Muscle layer of colon (tissue), 2 donors: Measurements from ENCODE around the gene ACOXL.

ENCODE experiments used
- H3K27ac ChIP-seq: one replicate; pipeline ENCODE4 v1.7.0; 2013; ENCODE audit warnings: low read depth, mild to moderate bottlenecking, low read length, moderate library complexity
- H3K27me3 ChIP-seq, 2 donors: one replicate each; pipeline ENCODE4 v1.7.0; 2013; ENCODE audit warnings: low read length in 2 of 2, mild to moderate bottlenecking in 2 of 2; ENCODE audit not compliant: insufficient read depth in 2 of 2, control insufficient read depth in 1 of 2
- H3K36me3 ChIP-seq: one replicate; pipeline ENCODE4 v1.7.0; 2013; ENCODE audit warnings: mild to moderate bottlenecking, low read length; ENCODE audit not compliant: insufficient read depth
- H3K4me1 ChIP-seq: one replicate; pipeline ENCODE4 v1.7.0; 2013; ENCODE audit warnings: mild to moderate bottlenecking, low read length; ENCODE audit not compliant: insufficient read depth
- H3K4me3 ChIP-seq, 2 donors: one replicate each; pipeline ENCODE4 v1.7.0; 2013; ENCODE audit warnings: low read length in 2 of 2, low read depth in 1 of 2, mild to moderate bottlenecking in 1 of 2, moderate library complexity in 1 of 2
- H3K9ac ChIP-seq: one replicate; pipeline ENCODE4 v1.7.0; 2013; ENCODE audit warnings: low read length
- H3K9me3 ChIP-seq: one replicate; pipeline ENCODE4 v1.7.0; 2013; ENCODE audit warnings: mild to moderate bottlenecking, low read length
- donor health status: abdominal sarcoma.
- donor health status: Adenocarcinoma of cecum.

Gene ACOXL

DNA sequence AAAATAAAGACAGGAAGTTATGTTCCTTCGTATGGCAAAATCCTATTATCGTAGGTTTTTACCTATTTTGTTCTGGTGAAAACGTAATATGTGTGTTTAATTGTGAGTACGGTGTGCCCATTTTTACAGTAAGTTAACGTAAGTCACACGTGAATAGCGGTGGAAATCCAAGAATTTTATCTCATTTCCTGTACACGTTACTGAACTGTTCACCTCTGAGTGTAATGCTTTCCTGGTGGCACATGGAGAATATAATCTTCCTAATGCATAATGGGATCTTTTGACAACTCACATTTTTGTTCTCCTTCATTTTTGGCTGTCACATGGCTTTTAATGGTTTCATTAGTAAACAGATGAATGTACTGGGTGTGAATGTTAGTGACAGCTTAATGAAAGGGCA, 416.6 kb downstream of the ACOXL start:
- Histone ChIP-seq H3K4me3 (no peak overlapping the region), H3K27ac (no peak overlapping the region), H3K27me3 (no peaks in the 10 kb centered on the region), H3K36me3 (no peaks in the 10 kb centered on the region), H3K9me3 (no peaks in the 10 kb centered on the region), H3K4me1 (no peaks in the 10 kb centered on the region), H3K9ac (no peak overlapping the region)

DNA sequence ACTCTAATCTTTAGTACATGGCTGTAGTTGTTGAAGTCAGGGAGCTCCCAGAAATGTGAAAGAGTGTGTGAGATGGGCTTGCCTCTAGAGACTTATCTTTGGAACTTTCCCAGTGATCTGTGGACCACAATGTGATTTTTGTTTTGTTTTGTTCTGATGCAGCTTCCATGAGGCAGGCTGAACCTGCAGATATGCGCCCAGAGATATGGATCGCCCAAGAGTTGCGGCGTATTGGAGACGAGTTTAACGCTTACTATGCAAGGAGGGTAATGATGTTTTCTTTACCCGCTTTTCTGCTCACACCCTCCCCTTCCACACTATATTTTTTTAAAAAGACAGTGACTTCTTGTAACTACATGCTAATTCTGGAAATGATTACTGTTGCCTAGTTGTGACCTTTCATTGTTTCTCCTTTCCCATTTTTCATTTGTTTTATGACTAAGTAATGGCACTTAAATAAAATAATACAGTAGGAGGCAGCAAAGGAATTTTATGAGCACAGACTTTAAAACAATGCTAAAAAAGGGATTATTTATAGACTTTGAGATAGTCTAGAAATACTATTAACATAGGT, 417.6 kb downstream of the ACOXL start:
- Histone ChIP-seq H3K9ac (no peak overlapping the region), H3K4me1 (no peaks in the 10 kb centered on the region), H3K4me3 (no peak overlapping the region), H3K36me3 (no peaks in the 10 kb centered on the region), H3K27me3 (no peaks in the 10 kb centered on the region), H3K9me3 (no peaks in the 10 kb centered on the region), H3K27ac (no peak overlapping the region)

DNA sequence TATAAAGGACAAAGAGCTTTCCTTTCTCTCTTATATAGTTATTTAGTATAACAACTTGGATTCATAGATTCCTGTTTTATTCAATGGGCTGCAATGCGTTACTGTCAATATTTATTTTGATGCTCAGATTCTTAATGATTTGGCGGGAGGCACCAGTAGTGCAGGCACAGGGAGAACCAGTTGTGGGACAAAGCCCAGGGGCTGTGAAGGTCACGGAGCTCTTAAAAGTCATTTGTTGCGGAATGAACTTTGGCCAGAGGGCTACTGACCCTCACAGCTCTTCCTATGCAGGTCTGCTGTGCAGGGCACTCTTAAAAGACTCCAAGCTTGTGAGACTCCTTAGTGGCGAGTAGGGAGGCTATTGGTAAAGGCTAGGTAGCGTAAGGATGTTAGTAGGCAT, 422.4 kb downstream of the ACOXL start:
- Histone ChIP-seq H3K4me1 (no peaks in the 10 kb centered on the region), H3K4me3 (no peak overlapping the region), H3K9me3 (no peaks in the 10 kb centered on the region), H3K27ac (no peak overlapping the region), H3K9ac (no peak overlapping the region), H3K27me3 (no peaks in the 10 kb centered on the region), H3K36me3 (no peaks in the 10 kb centered on the region)

DNA sequence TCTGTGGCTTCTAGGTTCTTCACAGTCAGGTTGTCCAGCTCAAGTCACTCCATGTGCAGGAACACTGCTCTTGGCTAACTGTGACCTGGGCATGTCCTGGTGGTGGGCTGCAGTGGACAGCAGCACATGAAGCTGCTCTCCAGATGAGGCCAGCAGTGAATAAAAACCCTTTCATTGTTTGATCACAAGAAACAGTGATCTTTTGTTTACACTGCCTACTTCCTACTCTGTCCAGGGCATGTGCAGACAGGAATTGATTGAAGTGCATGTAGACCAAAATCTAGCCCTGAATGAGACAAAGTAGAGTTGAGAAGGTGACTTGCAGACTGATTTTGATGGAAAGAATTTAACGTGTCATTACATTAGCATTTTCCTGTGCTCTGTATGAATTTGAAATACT, 423.2 kb downstream of the ACOXL start:
- H3K4me1 ChIP-seq = no peaks in the 10 kb centered on the region
- no peak overlapping the region for H3K9ac ChIP-seq
- no peak overlapping the region for H3K4me3 ChIP-seq
- H3K27ac ChIP-seq = no peak overlapping the region
- H3K36me3 ChIP-seq = no peaks in the 10 kb centered on the region
- H3K27me3 ChIP-seq = no peaks in the 10 kb centered on the region
- H3K9me3 ChIP-seq = no peaks in the 10 kb centered on the region

DNA sequence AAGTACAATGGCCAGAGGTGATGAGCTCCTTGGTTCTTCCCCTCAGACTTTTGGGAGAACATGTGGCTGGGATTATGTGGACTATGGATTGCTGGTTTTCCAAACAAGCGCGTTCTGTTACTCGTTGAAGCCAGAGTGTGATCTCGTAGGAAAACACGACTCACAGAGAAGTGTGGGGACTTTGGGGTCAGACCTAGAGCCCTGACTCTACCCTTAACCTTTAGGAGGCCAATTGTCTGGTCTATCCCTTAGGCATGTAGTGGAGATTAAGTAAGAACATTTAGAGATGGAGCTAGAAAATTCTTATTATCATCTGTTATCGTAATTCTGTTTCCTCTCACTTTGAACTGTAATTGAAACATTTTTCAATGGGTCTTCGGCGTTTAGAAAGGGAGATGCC, 424.2 kb downstream of the ACOXL start:
- H3K36me3 ChIP-seq = no peaks in the 10 kb centered on the region
- no peaks in the 10 kb centered on the region for H3K27me3 ChIP-seq
- no peak overlapping the region for H3K4me3 ChIP-seq
- H3K4me1 ChIP-seq = no peaks in the 10 kb centered on the region
- H3K9ac ChIP-seq = no peak overlapping the region
- no peak overlapping the region for H3K27ac ChIP-seq
- no peaks in the 10 kb centered on the region for H3K9me3 ChIP-seq

DNA sequence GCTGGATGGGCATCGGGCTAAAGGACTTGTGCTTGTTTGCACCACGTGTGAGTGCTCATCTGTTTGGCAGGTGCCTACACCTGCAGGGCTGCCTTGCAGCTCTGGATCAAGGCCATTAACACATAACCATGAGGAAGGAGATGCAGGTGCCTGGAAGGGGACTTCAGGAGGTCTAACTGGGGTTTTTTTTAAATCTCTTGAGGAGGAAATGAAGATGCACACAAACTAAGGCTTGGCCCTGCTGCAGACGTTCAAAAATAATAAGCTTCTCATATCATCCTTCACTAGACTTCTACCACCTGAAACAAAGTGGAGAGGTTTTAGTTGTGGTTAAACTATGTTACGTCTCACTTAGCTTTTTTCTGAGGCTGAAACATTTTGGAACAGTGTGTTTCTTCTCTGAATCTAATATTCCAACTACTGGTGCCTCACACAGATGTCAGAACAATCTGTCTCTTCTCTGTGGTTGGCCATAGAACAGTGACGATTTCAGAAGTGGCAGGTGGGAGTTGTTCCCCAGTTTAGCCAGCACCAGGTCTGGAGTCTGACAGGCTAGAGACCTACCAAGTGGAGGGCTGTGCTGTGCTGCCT, 424.8 kb downstream of the ACOXL start:
- no peak overlapping the region for H3K4me3 ChIP-seq
- H3K4me1 ChIP-seq = no peaks in the 10 kb centered on the region
- H3K27ac ChIP-seq = no peak overlapping the region
- no peaks in the 10 kb centered on the region for H3K9me3 ChIP-seq
- no peaks in the 10 kb centered on the region for H3K36me3 ChIP-seq
- H3K27me3 ChIP-seq = no peaks in the 10 kb centered on the region
- no peak overlapping the region for H3K9ac ChIP-seq

DNA sequence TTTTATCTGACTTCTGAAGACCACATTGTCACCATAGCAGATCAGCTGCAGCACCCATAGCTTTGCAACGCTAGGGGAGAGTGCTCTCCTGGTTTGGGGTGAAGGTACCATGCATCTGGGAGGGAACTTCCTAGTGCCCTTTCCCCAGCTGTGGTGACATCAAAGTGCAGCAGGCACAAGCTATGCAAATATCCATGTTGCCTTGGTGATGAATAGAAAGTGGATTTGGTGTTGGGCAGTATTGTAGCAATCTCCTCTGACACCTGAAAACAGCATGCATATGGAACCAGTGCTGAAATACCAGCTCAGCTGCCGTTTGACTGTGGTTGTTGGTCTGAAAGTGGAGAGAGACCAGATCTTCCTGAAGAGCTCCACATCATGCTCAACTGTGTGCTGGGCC, 425.4 kb downstream of the ACOXL start:
- H3K4me1 ChIP-seq = no peaks in the 10 kb centered on the region
- H3K4me3 ChIP-seq = no peak overlapping the region
- no peaks in the 10 kb centered on the region for H3K36me3 ChIP-seq
- no peaks in the 10 kb centered on the region for H3K9me3 ChIP-seq
- H3K27ac ChIP-seq = no peak overlapping the region
- H3K9ac ChIP-seq = no peak overlapping the region
- H3K27me3 ChIP-seq = no peaks in the 10 kb centered on the region

DNA sequence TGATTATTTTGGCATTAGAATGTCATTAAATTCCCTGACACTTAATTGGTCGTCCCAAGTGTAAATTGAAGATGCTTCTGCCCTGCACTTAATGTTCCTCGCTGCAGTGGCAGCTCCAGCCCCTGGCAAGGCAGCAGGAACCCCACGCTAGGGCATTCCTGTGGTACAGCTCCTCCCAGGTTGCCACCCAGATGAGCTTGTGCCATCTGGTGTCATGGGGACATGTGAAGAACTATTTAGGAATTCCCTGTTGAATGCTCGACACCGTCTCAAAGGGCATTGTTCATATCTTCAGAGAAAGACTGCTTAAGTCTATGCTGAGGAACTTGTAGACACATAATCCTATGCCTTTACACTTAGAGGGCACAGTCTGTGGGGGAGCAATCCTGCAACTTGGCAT, 427.3 kb downstream of the ACOXL start:
- H3K4me1 ChIP-seq = peaks cover 5% of the 10 kb centered on the region

DNA sequence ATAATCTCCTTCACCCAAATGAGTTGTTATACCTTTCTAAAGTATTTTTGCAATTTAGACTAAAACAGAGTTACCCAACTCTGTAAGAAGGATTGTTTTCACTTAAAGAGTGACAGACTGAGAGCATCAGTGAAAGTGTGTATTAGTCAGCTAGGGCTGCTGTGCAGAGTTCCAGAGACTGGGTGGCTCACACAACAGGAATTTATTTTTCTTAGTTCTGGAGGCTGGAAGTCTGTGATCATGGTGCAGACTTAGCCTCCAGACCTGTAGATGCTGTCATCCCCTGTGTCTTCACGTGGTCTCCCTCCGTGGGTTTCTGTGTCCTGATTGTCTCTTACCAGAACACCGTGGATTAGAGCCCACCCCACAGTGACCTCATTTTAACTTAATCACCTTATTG, 428.4 kb downstream of the ACOXL start:
- H3K9me3 ChIP-seq = no peaks in the 10 kb centered on the region
- H3K27ac ChIP-seq = no peak overlapping the region
- H3K4me1 ChIP-seq = peaks cover 8% of the 10 kb centered on the region
- no peaks in the 10 kb centered on the region for H3K36me3 ChIP-seq
- no peak overlapping the region for H3K9ac ChIP-seq
- no peaks in the 10 kb centered on the region for H3K27me3 ChIP-seq
- no peak overlapping the region for H3K4me3 ChIP-seq

More for the DNA sequence above, 427.3 kb downstream of the ACOXL start:
- Histone ChIP-seq H3K27ac (no peak overlapping the region), H3K9me3 (no peaks in the 10 kb centered on the region), H3K9ac (no peak overlapping the region), H3K27me3 (no peaks in the 10 kb centered on the region), H3K36me3 (no peaks in the 10 kb centered on the region), H3K4me3 (no peak overlapping the region)

DNA sequence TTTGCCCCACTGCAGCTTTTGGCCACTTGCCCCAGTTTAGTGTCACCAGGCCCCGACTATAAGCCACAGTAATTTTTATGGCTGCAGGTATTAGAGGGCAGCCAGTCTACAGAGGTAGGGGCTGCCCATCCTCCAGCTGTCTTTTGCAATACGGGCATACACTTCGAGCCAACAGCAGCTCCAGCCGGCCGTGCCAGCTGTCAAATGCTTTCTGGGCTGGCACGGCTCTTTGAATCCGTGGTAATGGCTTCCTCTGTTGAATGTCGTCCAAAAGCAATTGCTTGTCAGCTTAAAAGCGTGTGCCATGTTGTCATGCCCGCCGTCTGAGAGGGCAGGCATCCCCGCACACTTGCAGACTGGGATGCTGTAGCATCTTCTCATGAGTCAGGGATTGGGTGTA, 429.6 kb downstream of the ACOXL start:
- Histone ChIP-seq H3K27me3 (no peaks in the 10 kb centered on the region), H3K27ac (no peak overlapping the region), H3K9me3 (no peaks in the 10 kb centered on the region), H3K9ac (no peak overlapping the region), H3K4me1 (peaks cover 8% of the 10 kb centered on the region), H3K4me3 (no peak overlapping the region), H3K36me3 (no peaks in the 10 kb centered on the region)

DNA sequence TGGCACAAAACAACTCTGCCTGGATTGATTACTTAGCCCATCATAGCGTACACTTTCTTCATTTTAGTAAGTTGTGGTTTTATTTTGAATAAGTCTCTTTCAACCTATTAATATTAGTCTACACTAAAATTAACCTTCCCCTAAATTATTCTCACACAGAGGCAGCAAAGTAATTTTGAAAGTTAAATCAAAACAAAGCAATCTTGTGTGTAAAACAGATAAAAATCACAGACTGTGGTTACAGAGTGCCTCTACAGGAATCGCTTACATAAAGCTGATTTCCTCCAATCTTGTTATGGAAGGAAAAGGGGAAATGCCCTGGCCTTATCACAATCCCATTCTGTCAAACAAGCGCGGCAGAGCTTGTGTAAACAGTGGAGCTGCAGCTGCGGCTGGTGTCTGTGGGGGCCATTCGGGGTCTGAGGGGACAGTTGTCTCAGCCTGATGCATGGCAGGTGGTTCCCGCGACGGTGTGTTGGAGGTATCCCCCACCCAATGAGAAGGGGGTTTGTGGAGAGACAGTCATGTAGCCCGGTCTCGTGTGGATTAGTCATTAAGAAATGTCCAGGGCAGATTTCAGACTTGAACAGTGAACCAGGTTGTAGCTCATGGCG, 430.5 kb downstream of the ACOXL start:
- no peak overlapping the region for H3K4me3 ChIP-seq
- no peaks in the 10 kb centered on the region for H3K27me3 ChIP-seq
- peaks cover 8% of the 10 kb centered on the region for H3K4me1 ChIP-seq
- H3K27ac ChIP-seq = no peak overlapping the region
- no peak overlapping the region for H3K9ac ChIP-seq
- H3K9me3 ChIP-seq = no peaks in the 10 kb centered on the region
- no peaks in the 10 kb centered on the region for H3K36me3 ChIP-seq

DNA sequence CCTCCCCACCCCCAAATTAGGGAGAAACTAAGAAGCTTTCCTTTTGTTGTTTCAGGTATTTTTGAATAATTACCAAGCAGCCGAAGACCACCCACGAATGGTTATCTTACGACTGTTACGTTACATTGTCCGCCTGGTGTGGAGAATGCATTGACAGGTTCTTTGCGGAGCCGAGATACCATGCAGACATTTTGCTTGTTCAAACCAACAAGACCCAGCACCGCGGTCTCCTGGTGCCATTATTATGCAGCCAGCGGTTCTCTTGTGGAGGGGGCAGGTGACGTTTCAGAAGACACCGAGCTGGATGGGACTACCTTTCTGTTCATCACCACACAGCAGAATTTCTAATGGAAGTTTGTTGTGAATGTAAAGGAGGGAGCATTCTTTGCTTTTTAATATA, 431.7 kb downstream of the ACOXL start:
- H3K36me3 ChIP-seq = no peaks in the 10 kb centered on the region
- H3K4me1 ChIP-seq = peaks cover 8% of the 10 kb centered on the region
- no peak overlapping the region for H3K9ac ChIP-seq
- H3K27ac ChIP-seq = no peak overlapping the region
- H3K9me3 ChIP-seq = no peaks in the 10 kb centered on the region
- no peaks in the 10 kb centered on the region for H3K27me3 ChIP-seq
- no peak overlapping the region for H3K4me3 ChIP-seq
